GM20431 (cell line): ENCODE data around the gene RNU1-4.
"Not testable (repeated sequence)": the region's sequence is repeated elsewhere in the genome, so short reads cannot be mapped to it uniquely, and the experiment has no call there.

Experiments
- in situ Hi-C: fragments of 300-500 bp; cut with MseI, MboI; formaldehyde crosslinking; loops from one replicate; pipeline ENCODE4 v1.15.0; 2020; ENCODE audit warnings: low sequenced_read_pairs; ENCODE audit not compliant: unreplicated experiment

RNU1-4 gene

DNA sequence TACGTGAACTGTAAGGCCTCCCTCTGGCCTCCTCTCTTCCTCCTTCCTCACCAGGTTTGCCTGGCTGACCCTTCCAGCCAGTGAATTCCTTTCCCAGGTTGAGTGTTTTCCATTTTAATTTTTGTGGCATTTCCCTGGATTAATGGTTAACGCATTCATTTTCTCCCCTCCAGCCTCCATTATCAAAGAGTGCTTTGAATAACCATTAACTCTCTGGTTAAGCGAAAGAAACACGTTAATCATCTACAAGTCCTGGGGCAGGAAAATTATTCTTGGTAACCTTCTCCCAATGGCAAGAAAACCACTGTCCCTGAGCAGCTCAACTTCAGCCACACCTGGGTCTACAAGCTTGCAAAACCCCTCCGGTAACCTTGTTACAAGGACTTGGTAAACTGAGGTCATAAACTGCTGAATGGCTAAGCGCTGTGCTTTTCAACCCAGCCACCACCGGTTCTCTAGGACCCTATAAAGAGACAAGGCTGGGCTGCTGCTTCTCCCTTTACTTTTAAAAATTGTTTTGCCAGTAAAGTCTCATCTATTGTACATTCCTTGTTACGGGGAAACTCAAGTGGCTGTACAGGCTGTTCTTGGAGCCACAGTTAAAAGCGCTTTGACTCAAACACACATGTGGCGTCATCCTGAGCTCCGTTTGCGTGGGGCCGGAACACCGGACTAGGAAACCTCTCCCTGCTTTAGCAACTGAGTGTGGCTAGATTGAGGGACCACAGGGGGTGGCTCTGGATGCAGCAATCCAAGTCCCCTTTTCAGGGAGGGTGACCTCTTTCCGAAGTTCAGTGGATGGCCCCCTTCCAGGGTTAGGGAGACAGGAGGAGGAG, 24.7 kb downstream of the RNU1-4 start:
- in situ Hi-C loops, result not testable (repeated sequence)

DNA sequence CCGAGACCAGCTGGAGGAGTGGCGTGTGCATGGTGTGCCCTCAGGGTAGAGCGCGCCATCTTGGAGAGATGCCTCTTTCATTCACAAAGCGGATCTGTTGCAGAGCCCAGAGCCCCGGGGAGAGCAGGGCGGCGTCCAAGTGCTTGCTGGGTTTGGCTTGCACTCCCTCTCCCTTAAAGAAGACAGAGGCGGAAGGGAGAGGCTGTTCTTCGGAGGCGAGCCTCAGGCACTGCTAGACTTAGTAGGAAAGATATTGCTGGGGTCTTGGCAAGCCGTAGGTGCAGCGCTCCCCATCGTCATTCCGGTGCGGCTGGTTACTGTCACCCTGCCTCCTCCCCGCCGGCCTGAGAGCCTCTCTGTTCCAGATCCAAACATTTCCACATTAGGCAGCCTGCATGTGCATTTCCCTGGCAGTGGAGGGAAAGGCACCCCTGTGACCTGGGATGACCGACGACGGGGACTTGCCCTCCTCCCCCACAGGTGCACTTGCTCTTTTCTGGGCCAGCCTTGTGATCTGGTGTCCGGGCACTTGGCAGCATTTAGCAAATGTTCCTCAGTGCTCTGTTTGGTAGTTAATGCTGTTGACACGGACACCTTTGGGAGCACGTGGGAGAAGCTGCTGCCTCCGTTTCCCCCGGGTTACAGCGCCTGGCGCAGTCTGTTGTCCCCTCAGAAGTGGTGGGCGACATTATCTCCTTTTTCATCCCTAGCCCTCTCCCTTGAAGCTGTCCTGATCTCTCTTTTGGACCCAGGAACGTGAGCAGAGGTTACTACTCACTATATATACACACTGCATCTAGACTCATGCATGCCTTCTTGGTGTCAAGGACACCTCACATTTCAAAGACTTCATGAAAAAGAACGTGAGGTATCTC, 25.7 kb downstream of the RNU1-4 start:
- in situ Hi-C loops, result not testable (repeated sequence)

DNA sequence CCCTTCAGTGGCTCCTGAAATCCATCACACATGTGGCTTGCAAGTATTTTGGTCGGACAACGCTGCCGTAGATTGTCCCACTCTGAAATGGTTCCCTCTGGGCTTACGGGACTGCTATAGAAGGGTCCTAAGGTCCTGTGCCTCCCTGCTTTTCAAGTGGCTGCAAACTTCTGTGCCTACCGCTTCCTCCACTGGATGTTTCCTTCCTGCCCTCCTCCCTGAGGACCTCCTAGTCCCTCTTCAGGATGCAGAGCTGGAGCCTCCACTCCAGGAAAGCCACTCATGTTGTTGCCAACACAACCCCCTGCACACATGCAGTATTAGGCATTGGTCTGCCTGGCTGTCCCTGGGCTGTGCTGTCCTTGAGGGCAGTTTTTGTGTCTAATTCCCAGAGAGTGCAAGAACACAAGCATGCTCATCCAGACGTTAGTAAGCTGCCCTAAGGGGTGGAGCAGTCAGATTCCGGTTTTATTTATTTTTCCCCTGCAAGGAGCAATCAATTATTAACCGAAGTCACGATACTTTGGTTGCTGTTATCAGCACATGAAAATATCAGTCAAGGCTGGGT, 26.5 kb downstream of the RNU1-4 start:
- in situ Hi-C loops, result not testable (repeated sequence)

GRCh38 chr1:16770139-16770759, 29.9 kb downstream of the RNU1-4 start:
- in situ Hi-C loops, result not testable (repeated sequence)

- in situ Hi-C loops, result not testable (repeated sequence)
These were observed 30.7 kb downstream of the RNU1-4 start for GRCh38 chr1:16770896-16771446.

GRCh38 chr1:16772275-16773204, 32.2 kb downstream of the RNU1-4 start:
- in situ Hi-C loops, result not testable (repeated sequence)

DNA sequence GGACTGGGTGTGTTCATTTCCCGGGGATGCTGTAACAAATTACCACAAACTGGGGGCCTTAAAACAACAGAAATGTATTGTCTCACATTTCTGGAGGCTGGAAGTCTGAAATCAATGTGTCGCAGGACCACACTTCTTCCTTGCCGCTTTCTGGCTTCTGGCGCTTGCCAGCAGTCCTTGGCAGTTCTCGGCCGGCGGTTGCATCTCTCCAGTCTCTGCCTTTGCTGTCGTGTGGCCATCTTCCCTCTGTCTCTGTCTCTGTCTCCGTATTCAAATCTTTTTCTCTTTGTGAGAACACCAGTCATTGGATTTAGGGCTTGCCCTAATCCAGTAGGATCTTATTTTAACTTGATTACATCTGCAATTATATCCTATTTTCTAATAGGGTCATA, 32.9 kb downstream of the RNU1-4 start:
- in situ Hi-C loops, result not testable (repeated sequence)

GRCh38 chr1:16773723-16774122, 33.4 kb downstream of the RNU1-4 start:
- in situ Hi-C loops, result not testable (repeated sequence)

GRCh38 chr1:16774773-16775172, 34.5 kb downstream of the RNU1-4 start:
- in situ Hi-C loops, result not testable (repeated sequence)

DNA sequence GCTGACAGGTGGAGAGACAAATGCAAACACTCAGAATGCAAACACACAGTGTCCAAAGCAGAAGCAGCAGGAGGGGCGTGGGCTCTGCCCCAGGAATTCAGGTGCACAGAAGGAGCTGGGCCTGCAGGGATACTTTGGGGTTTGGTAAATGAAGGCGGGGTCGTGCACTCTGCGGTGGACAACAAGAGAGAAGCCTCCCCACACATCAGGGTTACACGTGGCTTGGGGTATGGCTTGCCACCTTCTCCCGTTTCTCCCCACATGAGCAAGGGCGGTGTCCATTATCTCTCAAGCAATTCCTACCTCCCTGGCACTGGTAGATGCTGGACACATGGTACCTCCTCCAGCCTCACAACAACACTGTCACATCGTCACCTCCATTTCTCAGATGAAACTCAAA, 35.0 kb downstream of the RNU1-4 start:
- in situ Hi-C loops, result not testable (repeated sequence)

GRCh38 chr1:16776248-16776647, 35.9 kb downstream of the RNU1-4 start:
- in situ Hi-C loops, result not testable (repeated sequence)

GRCh38 chr1:16776835-16777234, 36.5 kb downstream of the RNU1-4 start:
- in situ Hi-C loops, result not testable (repeated sequence)

GRCh38 chr1:16777821-16778220, 37.5 kb downstream of the RNU1-4 start:
- in situ Hi-C loops, result not testable (repeated sequence)

DNA sequence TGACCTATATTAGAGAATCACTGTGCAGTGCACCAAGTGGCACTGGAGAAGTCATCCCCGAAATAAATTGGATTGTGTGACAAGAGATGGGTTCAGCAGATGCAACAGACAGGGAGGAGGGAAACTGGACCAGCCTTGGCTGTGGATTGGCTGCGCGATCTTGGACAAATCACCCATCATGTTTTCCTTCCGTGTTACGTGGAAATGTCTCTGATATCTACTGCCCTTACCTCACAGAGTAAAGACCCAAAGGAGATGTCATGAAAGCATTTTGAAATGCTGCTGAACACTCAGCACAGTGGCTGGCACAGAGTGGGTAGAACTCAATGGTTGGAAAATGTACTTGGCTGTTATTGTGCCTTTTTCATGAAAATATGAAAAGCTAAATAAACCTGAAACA, 39.2 kb downstream of the RNU1-4 start:
- in situ Hi-C loops, result not testable (repeated sequence)

GRCh38 chr1:16781033-16781432, 40.7 kb downstream of the RNU1-4 start:
- in situ Hi-C loops, result not testable (repeated sequence)

DNA sequence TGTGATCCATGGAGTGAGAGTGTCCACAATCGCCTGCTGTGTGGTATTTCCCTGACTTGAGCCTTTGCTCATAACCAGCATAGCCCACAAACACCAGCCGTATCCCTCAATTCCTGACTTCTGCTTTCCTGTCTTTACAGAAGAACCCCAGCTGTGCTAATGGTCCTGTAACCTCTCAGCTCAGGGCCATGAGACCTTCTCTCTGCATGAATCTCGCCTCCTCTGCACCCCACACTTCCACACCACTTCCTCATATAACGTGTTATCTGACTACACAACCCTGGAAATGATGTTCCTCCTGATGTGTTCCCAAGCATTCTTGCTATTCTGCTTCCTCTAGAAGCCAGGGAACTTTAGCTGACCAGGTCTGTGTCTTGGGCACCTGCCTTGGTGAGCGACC, 41.3 kb downstream of the RNU1-4 start:
- in situ Hi-C loops, result not testable (repeated sequence)

DNA sequence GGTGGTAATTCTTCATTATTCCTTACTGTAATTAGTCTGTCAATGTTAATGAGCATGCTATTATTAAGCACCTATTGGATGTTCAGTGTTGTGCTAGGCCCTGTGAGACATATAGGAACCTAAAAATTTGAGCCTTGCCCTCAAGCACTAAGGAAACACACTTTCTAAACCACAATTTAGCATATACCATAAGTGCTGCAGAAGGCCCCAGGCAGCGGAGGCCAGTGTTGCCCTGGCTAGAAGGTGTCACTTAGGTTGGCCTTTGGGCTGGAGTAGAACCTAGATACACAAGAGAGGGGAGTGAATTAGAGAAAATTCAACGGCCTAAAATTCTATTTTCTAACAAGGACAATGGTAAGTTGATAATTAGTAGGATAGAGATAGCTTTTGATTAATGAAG, 44.6 kb downstream of the RNU1-4 start:
- in situ Hi-C loops, result not testable (repeated sequence)

DNA sequence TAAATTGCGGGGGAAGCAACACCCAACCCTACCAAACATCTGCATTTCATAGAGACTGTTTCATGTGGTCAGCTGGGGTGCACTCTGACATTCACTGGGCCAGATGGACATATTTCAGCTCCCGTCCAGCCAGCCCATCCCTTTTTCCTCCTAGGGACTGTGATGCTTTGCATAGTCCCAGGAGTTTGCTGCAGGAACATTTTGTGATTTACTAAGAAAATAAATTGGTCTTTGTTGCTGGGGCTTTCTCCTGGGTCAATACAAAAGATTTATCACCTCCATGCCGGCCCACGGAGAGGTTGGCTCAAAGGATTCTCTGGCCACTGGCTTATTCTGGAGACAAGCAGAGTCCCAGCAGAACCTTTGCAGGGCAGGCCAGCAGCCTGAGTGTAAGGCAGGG, 46.0 kb downstream of the RNU1-4 start:
- in situ Hi-C loops, result not testable (repeated sequence)

DNA sequence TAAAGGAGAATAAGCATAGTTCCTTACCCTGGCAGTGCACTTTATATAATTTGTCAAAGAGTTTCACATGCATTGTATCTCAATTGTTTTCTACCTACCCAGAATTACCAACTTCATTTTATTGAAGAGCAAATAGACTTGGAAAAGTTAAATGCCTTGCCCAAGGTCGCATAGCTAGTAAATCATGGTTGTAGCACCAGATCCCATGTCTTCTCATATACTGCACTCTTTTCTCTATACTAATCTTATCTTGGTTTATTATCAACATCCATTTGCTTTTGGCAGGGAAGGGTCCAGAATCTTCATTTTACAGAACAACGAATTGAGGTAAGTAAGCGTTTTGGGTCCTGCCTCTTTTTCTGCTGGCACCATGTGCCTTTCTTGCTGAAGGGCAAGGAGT, 46.9 kb downstream of the RNU1-4 start:
- in situ Hi-C loops, result not testable (repeated sequence)
